HG03045 (cell line): ENCODE data around the gene HSPA12A.

Experiments used
- ATAC-seq: cut with Tn5 transposase; IDR thresholded peaks from one replicate; pipeline ENCODE4 v1.9.1; 2021; ENCODE audit warnings: mild to moderate bottlenecking, moderate library complexity; ENCODE audit not compliant: unreplicated experiment

Gene HSPA12A

DNA sequence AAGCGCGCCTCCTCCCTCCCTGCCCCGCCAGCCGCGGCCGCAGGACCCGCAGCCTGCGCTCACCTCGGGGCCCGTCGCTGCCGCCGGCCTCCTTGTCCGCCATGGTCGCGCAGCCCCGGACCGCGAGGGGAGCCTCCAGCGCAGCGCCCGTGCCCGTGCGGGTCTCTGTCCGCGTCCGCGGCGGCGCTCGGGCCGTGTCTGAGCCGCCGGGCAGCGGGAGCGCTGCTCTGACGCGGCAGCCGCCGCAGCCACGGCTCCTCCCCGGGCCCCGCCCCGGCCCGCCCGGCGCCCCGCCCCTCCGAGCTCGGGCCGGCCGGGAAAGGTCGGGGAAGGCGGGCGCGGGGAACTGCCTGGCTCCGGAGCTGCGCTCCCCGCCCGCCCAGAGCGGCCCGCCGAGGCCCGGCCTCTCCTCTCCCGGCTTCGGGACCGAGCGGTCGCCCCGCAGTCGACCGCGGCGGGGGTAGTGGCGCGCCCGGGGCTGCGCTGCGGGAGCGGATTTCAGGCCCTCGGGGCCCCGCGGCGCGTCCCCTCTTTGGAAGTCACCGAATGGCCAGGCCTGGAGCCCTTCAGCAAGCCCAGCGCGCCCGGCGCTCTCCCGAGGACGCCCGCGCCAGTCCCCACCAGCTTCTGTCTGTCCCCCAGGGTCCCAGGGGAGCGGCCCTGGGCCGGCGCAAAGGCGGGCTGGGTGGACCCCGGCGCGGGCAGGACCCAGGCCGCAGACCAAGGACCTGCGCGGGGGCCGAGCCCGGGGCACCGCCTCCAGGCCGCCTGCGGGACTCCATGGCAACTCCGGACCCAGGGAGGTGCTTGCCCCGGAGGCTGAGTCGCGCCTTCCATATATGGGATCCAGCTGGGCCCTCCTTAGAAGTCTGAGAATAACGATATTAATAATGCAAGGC lies at the start of gene HSPA12A:
Gene HSPA12A (minus strand): TSS at position 200 of the 899 bp plus-strand sequence. CDS start 97 bp downstream, at position 103.
- ATAC-seq: peak; percentile 98

- no peak for ATAC-seq
These were observed 48.9 kb upstream of the HSPA12A start for GRCh38 chr10:116791241-116791640.

- ATAC-seq: peak; percentile 68
These were observed 45.7 kb upstream of the HSPA12A start for GRCh38 chr10:116787893-116788665.

GRCh38 chr10:116787053-116787659 lies 44.8 kb upstream of the HSPA12A start:
- no peak for ATAC-seq

GRCh38 chr10:116785867-116786266 lies 43.5 kb upstream of the HSPA12A start:
- no peak for ATAC-seq

GRCh38 chr10:116785282-116785681 lies 42.9 kb upstream of the HSPA12A start:
- ATAC-seq: no peak

- no peak for ATAC-seq
These were observed 42.3 kb upstream of the HSPA12A start for GRCh38 chr10:116784651-116785050.

GRCh38 chr10:116784035-116784434 lies 41.7 kb upstream of the HSPA12A start:
- ATAC-seq: no peak

DNA sequence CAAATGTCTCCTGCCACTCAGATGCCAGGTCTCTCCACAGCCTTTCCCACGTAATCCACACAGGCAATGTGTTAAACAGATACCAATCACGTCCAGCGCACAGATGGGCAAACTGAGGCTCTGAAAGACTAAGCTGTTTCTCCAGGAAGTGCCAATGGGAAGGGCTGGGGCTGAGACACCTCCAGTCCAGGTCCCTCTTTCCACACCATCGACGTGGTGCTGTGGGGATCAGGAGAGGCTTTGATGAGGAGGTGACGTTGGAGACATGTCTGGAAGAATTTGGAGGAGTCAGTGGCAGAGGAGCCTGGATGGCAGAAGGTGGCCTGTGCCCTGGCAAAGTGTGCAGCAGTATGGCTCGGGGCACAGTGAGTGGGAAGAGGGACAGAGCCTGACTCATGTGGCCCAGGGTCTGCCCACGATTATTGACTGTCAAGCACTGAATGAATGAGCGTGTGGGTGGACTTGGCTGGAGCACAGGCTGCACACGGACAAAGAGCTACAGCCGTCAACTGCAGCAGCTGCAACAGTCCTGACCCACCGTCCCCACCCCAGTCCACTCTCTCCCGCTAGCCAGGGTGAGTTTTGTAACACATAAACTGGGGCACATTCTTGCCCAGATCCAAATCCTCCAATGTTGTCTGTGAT lies 40.8 kb upstream of the HSPA12A start:
- ATAC-seq: no peak

- no peak for ATAC-seq
These were observed 39.1 kb upstream of the HSPA12A start for GRCh38 chr10:116781370-116781884.

- ATAC-seq: no peak
These were observed 38.4 kb upstream of the HSPA12A start for GRCh38 chr10:116780691-116781205.

GRCh38 chr10:116779076-116779687 lies 36.8 kb upstream of the HSPA12A start:
- ATAC-seq: no peak

- ATAC-seq: no peak
These were observed 34.6 kb upstream of the HSPA12A start for GRCh38 chr10:116777006-116777405.

DNA sequence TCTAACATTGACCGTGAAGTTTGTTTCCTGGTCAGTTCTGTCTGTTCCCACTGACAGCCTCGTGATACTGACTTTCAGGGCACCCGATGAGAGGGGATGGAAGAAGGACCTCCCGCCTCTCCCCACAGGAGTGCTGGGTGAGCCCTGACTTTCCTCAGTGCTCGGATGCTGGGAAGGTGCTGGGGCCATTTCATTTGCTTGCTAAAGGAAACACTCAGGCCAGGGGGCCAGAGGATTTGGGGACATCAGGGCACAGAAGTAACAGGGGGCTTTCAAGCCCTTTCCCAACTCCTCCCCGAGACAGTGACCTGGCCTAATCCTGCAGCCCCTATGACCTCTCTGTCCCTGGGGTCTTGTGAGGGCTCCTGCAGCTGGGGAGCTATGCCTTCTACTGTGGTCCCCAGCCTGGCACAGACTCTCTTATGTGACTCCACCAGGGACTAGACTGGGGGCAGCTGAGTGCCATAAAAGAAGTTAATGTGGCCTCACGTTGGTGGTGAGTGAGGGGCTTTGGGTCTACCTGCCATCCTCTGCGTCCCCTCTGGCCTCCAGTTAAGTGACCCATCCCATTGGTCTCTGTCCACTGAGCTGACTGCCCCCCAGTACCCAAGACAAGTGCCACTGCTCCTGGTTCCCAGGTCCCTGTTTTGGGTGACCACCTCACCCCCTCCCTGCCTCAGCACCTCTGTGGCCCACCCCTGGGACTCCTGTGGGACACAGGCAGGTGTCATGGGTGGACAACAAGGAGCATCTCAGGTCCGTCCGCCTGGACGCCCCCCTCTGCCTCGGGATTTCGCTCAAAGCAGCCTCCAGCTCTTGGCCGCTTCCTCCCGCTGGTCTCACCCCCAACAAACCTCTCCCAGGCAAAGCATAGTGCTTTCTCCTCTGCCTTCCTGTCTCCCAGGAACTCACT lies 33.4 kb upstream of the HSPA12A start:
- no peak for ATAC-seq

GRCh38 chr10:116774728-116775151 lies 32.4 kb upstream of the HSPA12A start:
- no peak for ATAC-seq

GRCh38 chr10:116772909-116773705 lies 30.7 kb upstream of the HSPA12A start:
- ATAC-seq: no peak

GRCh38 chr10:116771959-116772585 lies 29.7 kb upstream of the HSPA12A start:
- no peak for ATAC-seq
